PC-9 (cell line): ENCODE data around the gene BCAS3.

Experiments
- EZH2 ChIP-seq: fragments of 200-600 bp; sonication (generic); IDR thresholded peaks from 2 replicates; pipeline ENCODE4 v1.8.0; 2017; ENCODE audit warnings: antibody characterized with exemption, low read depth
- TF ChIP-seq, protein P1 (sequence below): fragments of 200-600 bp; sonication (generic); conservative IDR thresholded peaks from 2 replicates; pipeline ENCODE4 v1.6.1; 2017; ENCODE audit warnings: mixed run types, antibody characterized with exemption, mild to moderate bottlenecking, moderate library complexity

DNA sequence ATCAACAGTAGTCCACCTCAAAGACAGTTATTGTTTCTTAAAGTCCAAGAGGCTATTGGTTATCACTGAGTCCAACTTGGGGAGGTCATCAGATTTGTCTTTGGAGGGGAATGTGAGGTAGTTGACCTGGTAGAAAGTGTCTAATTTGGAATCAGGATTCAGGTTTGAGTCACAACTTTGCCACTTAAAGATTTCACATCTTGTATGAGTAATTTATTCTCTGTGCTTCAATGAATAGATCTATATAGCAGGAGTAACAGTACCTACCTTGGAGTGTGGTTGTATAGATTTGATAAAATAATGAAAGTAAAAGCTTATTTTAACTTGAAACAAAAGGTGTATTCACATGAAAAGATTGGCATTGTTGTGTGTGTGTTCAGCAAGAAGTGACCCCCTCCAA is 602.7 kb downstream of the BCAS3 start:
- TF ChIP-seq, protein P1, sequence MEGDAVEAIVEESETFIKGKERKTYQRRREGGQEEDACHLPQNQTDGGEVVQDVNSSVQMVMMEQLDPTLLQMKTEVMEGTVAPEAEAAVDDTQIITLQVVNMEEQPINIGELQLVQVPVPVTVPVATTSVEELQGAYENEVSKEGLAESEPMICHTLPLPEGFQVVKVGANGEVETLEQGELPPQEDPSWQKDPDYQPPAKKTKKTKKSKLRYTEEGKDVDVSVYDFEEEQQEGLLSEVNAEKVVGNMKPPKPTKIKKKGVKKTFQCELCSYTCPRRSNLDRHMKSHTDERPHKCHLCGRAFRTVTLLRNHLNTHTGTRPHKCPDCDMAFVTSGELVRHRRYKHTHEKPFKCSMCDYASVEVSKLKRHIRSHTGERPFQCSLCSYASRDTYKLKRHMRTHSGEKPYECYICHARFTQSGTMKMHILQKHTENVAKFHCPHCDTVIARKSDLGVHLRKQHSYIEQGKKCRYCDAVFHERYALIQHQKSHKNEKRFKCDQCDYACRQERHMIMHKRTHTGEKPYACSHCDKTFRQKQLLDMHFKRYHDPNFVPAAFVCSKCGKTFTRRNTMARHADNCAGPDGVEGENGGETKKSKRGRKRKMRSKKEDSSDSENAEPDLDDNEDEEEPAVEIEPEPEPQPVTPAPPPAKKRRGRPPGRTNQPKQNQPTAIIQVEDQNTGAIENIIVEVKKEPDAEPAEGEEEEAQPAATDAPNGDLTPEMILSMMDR, result no peak
- no peak for TF ChIP-seq EZH2
